Gastrocnemius medialis (tissue), 4 donors: ENCODE results near the gene MAML2.

Experiments used
- CTCF ChIP-seq, 5 experiments: fragments of 450-650 bp in 3 of 5; fragments of 200-600 bp in 2 of 5; sonication (generic) in 2 of 5; IDR thresholded peaks in 4 of 5; conservative IDR thresholded peaks in 1 of 5; 1 replicate in 4 of 5; 2 replicates in 1 of 5; pipeline ENCODE4 v1.5.1; 2016 to 2019; ENCODE audit warnings: antibody characterized with exemption in 5 of 5, mild to moderate bottlenecking in 3 of 5, moderate library complexity in 3 of 5
- POLR2A ChIP-seq, 2 donors: fragments of 450-650 bp; IDR thresholded peaks; one replicate each; pipeline ENCODE4 v1.6.1; 2017; ENCODE audit warnings: antibody characterized with exemption in 2 of 2, mild to moderate bottlenecking in 2 of 2, moderate library complexity in 2 of 2

GRCh38 chr11:96326959-96327358 is 16.0 kb downstream of the MAML2 start:
- no peak for TF ChIP-seq CTCF (IDR thresholded peaks at IDR 0.05 in 4 of 5, conservative IDR thresholded peaks at IDR 0.05 in 1 of 5)
- no peak for TF ChIP-seq POLR2A (IDR thresholded peaks at IDR 0.05)
